B cell (primary cell): ENCODE results near the gene GAR1. TPM values are rescaled to one million over a fixed set of nuclear protein-coding genes. Genes with fewer than 3 reads are reported as not detected.

Experiments
- ATAC-seq: fragments of 200-7000 bp; cut with Tn5 transposase; one replicate; pipeline ENCODE4 v1.10.0; 2021; ENCODE audit warnings: low read depth, mild to moderate bottlenecking, moderate number of reproducible peaks, moderate library complexity
- CTCF ChIA-PET: fragments of 350-600 bp; sonication (Branson Sonifier 250); formaldehyde crosslinking; loops from one replicate; lab custom pipeline; 2021; ENCODE audit warnings: antibody characterized with exemption, inconsistent platforms; lab: Charles Lee
- POLR2A ChIA-PET: fragments of 350-600 bp; sonication (Branson Sonifier 250); formaldehyde crosslinking; loops from one replicate; lab custom pipeline; 2021; ENCODE audit warnings: antibody characterized with exemption; lab: Charles Lee
- DNase-seq: peaks from one replicate; pipeline ENCODE4 v3.0.0; 2013
- H2AFZ ChIP-seq: 2 replicates; pipeline ENCODE4 v1.6.1; 2012; ENCODE audit warnings: mild to moderate bottlenecking, low read depth, low read length; ENCODE audit not compliant: insufficient read depth, poor library complexity, severe bottlenecking
- H3K27ac ChIP-seq, 2 donors: 1 replicate in 1 of 2; 2 replicates in 1 of 2; pipeline ENCODE4 v1.5.1; 2012 to 2013; ENCODE audit warnings: low read length in 2 of 2, mild to moderate bottlenecking in 2 of 2, moderate library complexity in 1 of 2
- H3K27me3 ChIP-seq, 4 experiments: fragments of 200-600 bp in 1 of 4; sonication (generic) in 1 of 4; replicated peaks in 1 of 4; 1 replicate in 2 of 4; 2 replicates in 2 of 4; pipeline versions ENCODE4 v1.6.1 to v1.7.0; 2013 to 2016; ENCODE audit warnings: low read length in 3 of 4, mild to moderate bottlenecking in 2 of 4, mixed read lengths in 1 of 4, moderate library complexity in 1 of 4; ENCODE audit not compliant: insufficient read depth in 4 of 4, control insufficient read depth in 3 of 4; ENCODE audit errors: control extremely low read depth in 1 of 4
- H3K36me3 ChIP-seq, 2 experiments: replicated peaks in 1 of 2; 1 replicate in 1 of 2; 2 replicates in 1 of 2; pipeline versions ENCODE4 v1.6.1 to v1.7.1; 2013; ENCODE audit warnings: low read length in 1 of 2; ENCODE audit not compliant: insufficient read depth in 2 of 2, control insufficient read depth in 1 of 2; ENCODE audit errors: control extremely low read depth in 1 of 2, extremely low read depth in 1 of 2
- H3K4me1 ChIP-seq, 2 donors: fragments of 200-600 bp in 1 of 2; sonication (generic) in 1 of 2; 1 replicate in 1 of 2; 2 replicates in 1 of 2; pipeline versions ENCODE4 v1.5.1 to v1.6.1; 2013 to 2017; ENCODE audit warnings: low read length in 2 of 2; ENCODE audit not compliant: control insufficient read depth in 2 of 2, insufficient read depth in 2 of 2
- H3K4me2 ChIP-seq: replicated peaks from 2 replicates; pipeline ENCODE3; 2012; ENCODE audit warnings: mild to moderate bottlenecking, low read depth, low read length; ENCODE audit not compliant: poor library complexity, severe bottlenecking
- H3K4me3 ChIP-seq, 5 experiments: fragments of 200-600 bp in 1 of 5; sonication (generic) in 1 of 5; 1 replicate in 3 of 5; 2 replicates in 2 of 5; pipeline versions ENCODE4 v1.5.1 to v1.7.0; 2011 to 2016; ENCODE audit warnings: low read length in 4 of 5, mild to moderate bottlenecking in 4 of 5, low read depth in 2 of 5, control low read depth in 1 of 5, moderate library complexity in 1 of 5; ENCODE audit not compliant: insufficient read depth in 1 of 5; ENCODE audit errors: control extremely low read depth in 1 of 5, extremely low read depth in 1 of 5
- H3K79me2 ChIP-seq: fragments of 200-600 bp; sonication (generic); one replicate; pipeline ENCODE4 v1.6.0; 2016; ENCODE audit warnings: low read length; ENCODE audit not compliant: control insufficient read depth, insufficient read depth
- H3K9ac ChIP-seq: fragments of 200-600 bp; sonication (generic); 2 replicates; pipeline ENCODE4 v1.6.1; 2017; ENCODE audit warnings: mild to moderate bottlenecking, low read length, moderate library complexity
- H3K9me3 ChIP-seq, 3 donors: one replicate each; pipeline versions ENCODE4 v1.6.1 to v1.7.1; 2013; ENCODE audit warnings: low read length in 2 of 3; ENCODE audit not compliant: control insufficient read depth in 2 of 3, insufficient read depth in 1 of 3; ENCODE audit errors: control extremely low read depth in 1 of 3
- H4K20me1 ChIP-seq: 2 replicates; pipeline ENCODE4 v1.6.0; 2012; ENCODE audit warnings: mild to moderate bottlenecking, low read length; ENCODE audit not compliant: insufficient read depth, control insufficient read depth, poor library complexity, severe bottlenecking
- H3K27ac Mint-ChIP-seq: one replicate; pipeline ENCODE4 v1.8.0; 2021; ENCODE audit warnings: mixed read lengths
- H3K27me3 Mint-ChIP-seq: one replicate; pipeline ENCODE4 v1.8.0; 2021; ENCODE audit warnings: mixed read lengths
- H3K4me1 Mint-ChIP-seq: one replicate; pipeline ENCODE4 v1.8.0; 2021; ENCODE audit warnings: mixed read lengths
- H3K4me3 Mint-ChIP-seq: one replicate; pipeline ENCODE4 v1.8.0; 2021; ENCODE audit warnings: mixed read lengths
- H3K9me3 Mint-ChIP-seq: one replicate; pipeline ENCODE4 v1.8.0; 2022; ENCODE audit warnings: mixed read lengths; ENCODE audit not compliant: insufficient read depth
- CTCF ChIP-seq: fragments of 200-600 bp; IDR thresholded peaks from one replicate; pipeline ENCODE4 v1.8.0; 2022; ENCODE audit warnings: antibody characterized with exemption, mild to moderate bottlenecking
- EZH2 ChIP-seq: IDR thresholded peaks from 2 replicates; pipeline ENCODE4 v1.6.1; 2012; ENCODE audit warnings: borderline replicate concordance, low read depth, mild to moderate bottlenecking, moderate library complexity, low read length; ENCODE audit not compliant: insufficient read depth, poor library complexity, severe bottlenecking
- WGBS: methylation state at CpG from one replicate; pipeline ENCODE4 v1.1.5; 2013; ENCODE audit warnings: missing lambda C conversion rate; ENCODE audit not compliant: insufficient coverage; 5-methylcytosine and 5-hydroxymethylcytosine counted together
- intact Hi-C: fragments of 100-400 bp; cut with micrococcal nuclease; formaldehyde crosslinking; loops from one replicate; pipeline ENCODE4 v1.10.0; 2022
- polyA plus RNA-seq: library from polyadenylated mRNA; depleted of rRNA; stranded (reverse); fragments of >200 nt; gene quantifications from 2 replicates; pipeline ENCODE4 v1.2.3, GENCODE V29; 2012
- total RNA-seq, 2 donors: library from RNA; stranded (reverse); fragments of 120-200 nt in 1 of 2; gene quantifications; 1 replicate in 1 of 2; 2 replicates in 1 of 2; pipeline versions ENCODE4 v1.2.3 to v1.2.4, GENCODE V29; 2013 to 2022

The GAR1 gene
- total and polyA plus RNA-seq, 2 donors (not counting 1 experiment from before 2014, with no cell fraction given) = 4.5 to 10.0 TPM

GRCh38 chr4:109795059-109795458 is 20.5 kb upstream of the GAR1 start:
- POLR2A ChIA-PET = no interaction called here

GRCh38 chr4:109798866-109799265 is 16.7 kb upstream of the GAR1 start:
- no peak overlapping the region for H3K4me2 ChIP-seq
- no peaks in the 10 kb centered on the region for H3K79me2 ChIP-seq
- H3K4me1 ChIP-seq = no peaks in the 10 kb centered on the region
- TF ChIP-seq EZH2 (no peak), CTCF (no peak)
- H4K20me1 ChIP-seq = no peaks in the 10 kb centered on the region
- H2AFZ ChIP-seq = no peak overlapping the region
- Mint-ChIP-seq H3K4me3 (no peak overlapping the region), H3K27me3 (peaks cover 28% of the 10 kb centered on the region), H3K4me1 (no peaks in the 10 kb centered on the region), H3K9me3 (peaks cover 11% of the 10 kb centered on the region), H3K27ac (no peak overlapping the region)
- ChIA-PET CTCF (no interaction called here), POLR2A (no interaction called here)
- H3K27me3 ChIP-seq = peaks cover 0 to 4% (median 2%) of the 10 kb centered on the region in 4 experiments
- intact Hi-C loops = no loop called here
- no peak overlapping the region for H3K4me3 ChIP-seq
- peaks cover 0 to 14% (median 9%) of the 10 kb centered on the region in 3 donors for H3K9me3 ChIP-seq
- H3K27ac ChIP-seq = no peak overlapping the region
- H3K36me3 ChIP-seq = no peaks in the 10 kb centered on the region
- ATAC-seq (no peak), DNase-seq (no peak)
- H3K9ac ChIP-seq = no peak overlapping the region

More at GRCh38 chr4:109795059-109795458, 20.5 kb upstream of the GAR1 start:
- ATAC-seq (no peak), DNase-seq (no peak)
- no peaks in the 10 kb centered on the region for H3K4me1 Mint-ChIP-seq
- no peak overlapping the region for H3K27ac ChIP-seq
- peaks cover 0 to 9% (median 5%) of the 10 kb centered on the region in 4 experiments for H3K27me3 ChIP-seq
- H3K27ac Mint-ChIP-seq = no peak overlapping the region
- no peaks in the 10 kb centered on the region for H4K20me1 ChIP-seq
- H2AFZ ChIP-seq = no peak overlapping the region
- no peak overlapping the region for H3K4me3 Mint-ChIP-seq
- WGBS = 95% methylated on average over 3 of the region's 6 CpGs
- H3K4me2 ChIP-seq = no peak overlapping the region
- H3K9ac ChIP-seq = no peak overlapping the region
- H3K9me3 Mint-ChIP-seq = peaks cover 12% of the 10 kb centered on the region
- no peaks in the 10 kb centered on the region for H3K79me2 ChIP-seq
- peaks cover 5 to 19% (median 9%) of the 10 kb centered on the region in 3 donors for H3K9me3 ChIP-seq
- H3K36me3 ChIP-seq = no peaks in the 10 kb centered on the region
- intact Hi-C loops = no loop called here
- H3K4me1 ChIP-seq = no peaks in the 10 kb centered on the region
- CTCF ChIA-PET = no interaction called here
- TF ChIP-seq EZH2 = no peak
- TF ChIP-seq CTCF = no peak
- H3K4me3 ChIP-seq = no peak overlapping the region
- H3K27me3 Mint-ChIP-seq = peaks cover 42% of the 10 kb centered on the region
